Activated naive CD4-positive, alpha-beta T cell treated with anti-CD3 and anti-CD28 coated beads, Interleukin-2, amount 50 U/mL, for 24 hours (primary cell): ENCODE measurements around the gene AFAP1L2.

Source experiments
- H3K27ac Mint-ChIP-seq: one replicate; pipeline ENCODE4 v1.8.0; 2021; ENCODE audit warnings: mild to moderate bottlenecking, mixed read lengths
- H3K27me3 Mint-ChIP-seq: one replicate; pipeline ENCODE4 v1.8.0; 2021; ENCODE audit warnings: mixed read lengths
- H3K36me3 Mint-ChIP-seq: one replicate; pipeline ENCODE4 v1.8.0; 2021; ENCODE audit warnings: mixed read lengths
- H3K4me1 Mint-ChIP-seq: one replicate; pipeline ENCODE4 v1.8.0; 2021; ENCODE audit warnings: mixed read lengths
- H3K4me3 Mint-ChIP-seq: one replicate; pipeline ENCODE4 v1.8.0; 2021; ENCODE audit warnings: mild to moderate bottlenecking, mixed read lengths
- H3K9me3 Mint-ChIP-seq: one replicate; pipeline ENCODE4 v1.8.0; 2021; ENCODE audit warnings: mixed read lengths

AFAP1L2 gene

GRCh38 chr10:114278140-114278883, 126.0 kb downstream of the AFAP1L2 start:
- Mint-ChIP-seq H3K27ac (no peak overlapping the region), H3K4me1 (no peaks in the 10 kb centered on the region), H3K27me3 (peaks cover 2% of the 10 kb centered on the region), H3K9me3 (no peaks in the 10 kb centered on the region), H3K36me3 (no peaks in the 10 kb centered on the region), H3K4me3 (no peak overlapping the region)

GRCh38 chr10:114276671-114277070, 127.6 kb downstream of the AFAP1L2 start:
- Mint-ChIP-seq H3K27me3 (peaks cover 2% of the 10 kb centered on the region), H3K4me1 (no peaks in the 10 kb centered on the region), H3K36me3 (no peaks in the 10 kb centered on the region), H3K27ac (no peak overlapping the region), H3K4me3 (no peak overlapping the region), H3K9me3 (no peaks in the 10 kb centered on the region)

- Mint-ChIP-seq H3K27me3 (peaks cover 2% of the 10 kb centered on the region), H3K27ac (no peak overlapping the region), H3K4me3 (no peak overlapping the region), H3K4me1 (no peaks in the 10 kb centered on the region), H3K36me3 (no peaks in the 10 kb centered on the region), H3K9me3 (no peaks in the 10 kb centered on the region)
These were observed 128.2 kb downstream of the AFAP1L2 start for GRCh38 chr10:114276066-114276465.

- Mint-ChIP-seq H3K36me3 (no peaks in the 10 kb centered on the region), H3K9me3 (no peaks in the 10 kb centered on the region), H3K27ac (no peak overlapping the region), H3K27me3 (peaks cover 2% of the 10 kb centered on the region), H3K4me1 (no peaks in the 10 kb centered on the region), H3K4me3 (no peak overlapping the region)
These were observed 129.5 kb downstream of the AFAP1L2 start for GRCh38 chr10:114274616-114275453.

- no peaks in the 10 kb centered on the region for H3K36me3 Mint-ChIP-seq
- H3K9me3 Mint-ChIP-seq: no peaks in the 10 kb centered on the region
- H3K4me3 Mint-ChIP-seq: no peak overlapping the region
- H3K27ac Mint-ChIP-seq: no peak overlapping the region
- no peaks in the 10 kb centered on the region for H3K4me1 Mint-ChIP-seq
- H3K27me3 Mint-ChIP-seq: peaks cover 2% of the 10 kb centered on the region
These were observed 130.4 kb downstream of the AFAP1L2 start for GRCh38 chr10:114273910-114274309.

GRCh38 chr10:114272696-114273095, 131.6 kb downstream of the AFAP1L2 start:
- Mint-ChIP-seq H3K36me3 (no peaks in the 10 kb centered on the region), H3K4me3 (no peak overlapping the region), H3K4me1 (no peaks in the 10 kb centered on the region), H3K27me3 (peaks cover 2% of the 10 kb centered on the region), H3K27ac (no peak overlapping the region), H3K9me3 (no peaks in the 10 kb centered on the region)

- no peaks in the 10 kb centered on the region for H3K4me1 Mint-ChIP-seq
- H3K27ac Mint-ChIP-seq: no peak overlapping the region
- H3K27me3 Mint-ChIP-seq: peaks cover 2% of the 10 kb centered on the region
- no peak overlapping the region for H3K4me3 Mint-ChIP-seq
- no peaks in the 10 kb centered on the region for H3K36me3 Mint-ChIP-seq
- H3K9me3 Mint-ChIP-seq: no peaks in the 10 kb centered on the region
These were observed 132.5 kb downstream of the AFAP1L2 start for GRCh38 chr10:114271779-114272167.

- H3K36me3 Mint-ChIP-seq: no peaks in the 10 kb centered on the region
- H3K27me3 Mint-ChIP-seq: peaks cover 2% of the 10 kb centered on the region
- no peaks in the 10 kb centered on the region for H3K4me1 Mint-ChIP-seq
- H3K4me3 Mint-ChIP-seq: no peak overlapping the region
- no peaks in the 10 kb centered on the region for H3K9me3 Mint-ChIP-seq
- no peak overlapping the region for H3K27ac Mint-ChIP-seq
These were observed 133.1 kb downstream of the AFAP1L2 start for GRCh38 chr10:114271075-114271778.

GRCh38 chr10:114266521-114266920, 137.8 kb downstream of the AFAP1L2 start:
- Mint-ChIP-seq H3K4me1 (no peaks in the 10 kb centered on the region), H3K4me3 (no peak overlapping the region), H3K9me3 (no peaks in the 10 kb centered on the region), H3K36me3 (no peaks in the 10 kb centered on the region), H3K27me3 (no peaks in the 10 kb centered on the region), H3K27ac (no peak overlapping the region)

GRCh38 chr10:114265392-114266053, 138.8 kb downstream of the AFAP1L2 start:
- Mint-ChIP-seq H3K9me3 (no peaks in the 10 kb centered on the region), H3K27me3 (no peaks in the 10 kb centered on the region), H3K36me3 (no peaks in the 10 kb centered on the region), H3K4me1 (no peaks in the 10 kb centered on the region), H3K4me3 (no peak overlapping the region), H3K27ac (no peak overlapping the region)

GRCh38 chr10:114262496-114262895, 141.8 kb downstream of the AFAP1L2 start:
- H3K4me1 Mint-ChIP-seq: peaks cover 10% of the 10 kb centered on the region
- no peaks in the 10 kb centered on the region for H3K27me3 Mint-ChIP-seq
- H3K9me3 Mint-ChIP-seq: no peaks in the 10 kb centered on the region
- no peak overlapping the region for H3K27ac Mint-ChIP-seq
- no peaks in the 10 kb centered on the region for H3K36me3 Mint-ChIP-seq
- no peak overlapping the region for H3K4me3 Mint-ChIP-seq

GRCh38 chr10:114261076-114261475, 143.2 kb downstream of the AFAP1L2 start:
- Mint-ChIP-seq H3K36me3 (no peaks in the 10 kb centered on the region), H3K4me1 (peaks cover 10% of the 10 kb centered on the region), H3K4me3 (no peak overlapping the region), H3K27me3 (no peaks in the 10 kb centered on the region), H3K27ac (no peak overlapping the region), H3K9me3 (no peaks in the 10 kb centered on the region)

- no peaks in the 10 kb centered on the region for H3K9me3 Mint-ChIP-seq
- no peaks in the 10 kb centered on the region for H3K36me3 Mint-ChIP-seq
- H3K27ac Mint-ChIP-seq: no peak overlapping the region
- no peaks in the 10 kb centered on the region for H3K27me3 Mint-ChIP-seq
- no peak overlapping the region for H3K4me3 Mint-ChIP-seq
- peaks cover 10% of the 10 kb centered on the region for H3K4me1 Mint-ChIP-seq
These were observed 143.9 kb downstream of the AFAP1L2 start for GRCh38 chr10:114260366-114260765.

- Mint-ChIP-seq H3K27ac (no peak overlapping the region), H3K4me1 (peaks cover 10% of the 10 kb centered on the region), H3K4me3 (no peak overlapping the region), H3K9me3 (no peaks in the 10 kb centered on the region), H3K27me3 (no peaks in the 10 kb centered on the region), H3K36me3 (no peaks in the 10 kb centered on the region)
These were observed 144.5 kb downstream of the AFAP1L2 start for GRCh38 chr10:114259824-114260223.

- Mint-ChIP-seq H3K4me3 (no peak overlapping the region), H3K36me3 (no peaks in the 10 kb centered on the region), H3K9me3 (no peaks in the 10 kb centered on the region), H3K4me1 (peaks cover 10% of the 10 kb centered on the region), H3K27ac (no peak overlapping the region), H3K27me3 (peaks cover 2% of the 10 kb centered on the region)
These were observed 145.9 kb downstream of the AFAP1L2 start for GRCh38 chr10:114258274-114258840.
